BLaER1 treated with 17β-estradiol and CSF1 and Interleukin-3, amounts not matched to agents 10 nM and 100 nM (cell line): Measurements from ENCODE around the gene ADGRB3.
A peak's percentile ranks its signal among the peaks of the same experiment; 100 is the strongest.

Experiments
- H3K27ac ChIP-seq, 11 experiments: shearing (Covaris generic); formaldehyde crosslinking; 2 replicates each; pipeline ENCODE4 v1.8.1; 2022
- H3K27me3 ChIP-seq, 11 experiments: shearing (Covaris generic); formaldehyde crosslinking; 2 replicates each; pipeline ENCODE4 v1.8.1; 2022
- H3K36me3 ChIP-seq, 11 experiments: shearing (Covaris generic); formaldehyde crosslinking; 2 replicates each; pipeline ENCODE4 v1.8.1; 2022
- H3K4me1 ChIP-seq, 10 experiments: shearing (Covaris generic); formaldehyde crosslinking; 2 replicates each; pipeline ENCODE4 v1.8.1; 2022
- H3K4me2 ChIP-seq, 11 experiments: shearing (Covaris generic); formaldehyde crosslinking; 2 replicates each; pipeline ENCODE4 v1.8.1; 2022
- H3K4me3 ChIP-seq, 10 experiments: shearing (Covaris generic); formaldehyde crosslinking; 2 replicates each; pipeline ENCODE4 v1.8.1; 2022
- H3K9ac ChIP-seq, 11 experiments: shearing (Covaris generic); formaldehyde crosslinking; 2 replicates each; pipeline ENCODE4 v1.8.1; 2022
- H3K9me3 ChIP-seq, 11 experiments: shearing (Covaris generic); formaldehyde crosslinking; replicated peaks in 1 of 11; 2 replicates each; pipeline ENCODE4 v1.8.1; 2022
- H4K20me1 ChIP-seq, 11 experiments: shearing (Covaris generic); formaldehyde crosslinking; 2 replicates each; pipeline ENCODE4 v1.8.1; 2022
- Cebpa-rat ChIP-seq, 11 experiments: shearing (Covaris generic); IDR thresholded peaks; 2 replicates each; pipeline ENCODE4 v1.8.1; 2022

ADGRB3 gene

GRCh38 chr6:69370763-69371162 lies 735.7 kb downstream of the ADGRB3 start:
- no peak overlapping the region for H3K4me3 ChIP-seq
- no peaks in the 10 kb centered on the region; a peak in 1 of 22 replicates for H4K20me1 ChIP-seq
- no peak overlapping the region for H3K27ac ChIP-seq
- H3K27me3 ChIP-seq = no peaks in the 10 kb centered on the region
- no peak overlapping the region for H3K9ac ChIP-seq
- no peaks in the 10 kb centered on the region for H3K4me1 ChIP-seq
- no peak overlapping the region for H3K4me2 ChIP-seq
- H3K36me3 ChIP-seq = no peaks in the 10 kb centered on the region
- no peaks in the 10 kb centered on the region for H3K9me3 ChIP-seq
- TF ChIP-seq Cebpa-rat (IDR thresholded peaks at IDR 0.05) = no peak

GRCh38 chr6:69378326-69378725 lies 743.2 kb downstream of the ADGRB3 start:
- Histone ChIP-seq H3K27ac (no peak overlapping the region), H3K27me3 (no peaks in the 10 kb centered on the region), H3K9ac (no peak overlapping the region), H3K4me3 (no peak overlapping the region), H4K20me1 (no peaks in the 10 kb centered on the region), H3K36me3 (no peaks in the 10 kb centered on the region), H3K9me3 (no peaks in the 10 kb centered on the region), H3K4me1 (no peaks in the 10 kb centered on the region), H3K4me2 (no peak overlapping the region)
- TF ChIP-seq Cebpa-rat (IDR thresholded peaks at IDR 0.05) = no peak

GRCh38 chr6:69379518-69379917 lies 744.4 kb downstream of the ADGRB3 start:
- no peaks in the 10 kb centered on the region for H4K20me1 ChIP-seq
- no peak overlapping the region for H3K9ac ChIP-seq
- no peak for TF ChIP-seq Cebpa-rat (IDR thresholded peaks at IDR 0.05)
- no peaks in the 10 kb centered on the region for H3K36me3 ChIP-seq
- no peak overlapping the region for H3K4me2 ChIP-seq
- H3K4me3 ChIP-seq = no peak overlapping the region
- H3K9me3 ChIP-seq = no peaks in the 10 kb centered on the region
- H3K27me3 ChIP-seq = no peaks in the 10 kb centered on the region
- H3K4me1 ChIP-seq = no peaks in the 10 kb centered on the region
- no peak overlapping the region for H3K27ac ChIP-seq

GRCh38 chr6:69383627-69384026 lies 748.5 kb downstream of the ADGRB3 start:
- TF ChIP-seq Cebpa-rat (IDR thresholded peaks at IDR 0.05) = no peak
- Histone ChIP-seq H3K4me2 (no peak overlapping the region), H3K4me1 (no peaks in the 10 kb centered on the region), H3K9me3 (no peaks in the 10 kb centered on the region), H3K27ac (no peak overlapping the region), H3K4me3 (no peak overlapping the region), H3K36me3 (no peaks in the 10 kb centered on the region), H4K20me1 (no peaks in the 10 kb centered on the region), H3K27me3 (peaks cover 0 to 7% (median 0%) of the 10 kb centered on the region in 11 experiments; a peak in 7 of 22 replicates), H3K9ac (no peak overlapping the region)

GRCh38 chr6:69386426-69386825 lies 751.3 kb downstream of the ADGRB3 start:
- no peak overlapping the region for H3K4me2 ChIP-seq
- TF ChIP-seq Cebpa-rat (IDR thresholded peaks at IDR 0.05) = no peak

GRCh38 chr6:69390125-69390524 lies 755.0 kb downstream of the ADGRB3 start:
- H3K36me3 ChIP-seq = no peaks in the 10 kb centered on the region
- peaks cover 5 to 12% (median 9%) of the 10 kb centered on the region in 10 experiments; a peak in 17 of 20 replicates for H3K4me1 ChIP-seq
- H3K27ac ChIP-seq = no peak overlapping the region
- no peak overlapping the region for H3K4me3 ChIP-seq
- TF ChIP-seq Cebpa-rat (IDR thresholded peaks at IDR 0.05) = no peak
- H3K4me2 ChIP-seq = peak overlapping the region; percentile 6 to 70 (median 41); a peak in 20 of 22 replicates
- H4K20me1 ChIP-seq = no peaks in the 10 kb centered on the region
- H3K9ac ChIP-seq = no peak overlapping the region
- no peaks in the 10 kb centered on the region for H3K9me3 ChIP-seq
- peaks cover 0 to 23% (median 0%) of the 10 kb centered on the region in 11 experiments; a peak in 8 of 22 replicates for H3K27me3 ChIP-seq

More at GRCh38 chr6:69386426-69386825, 751.3 kb downstream of the ADGRB3 start:
- no peak overlapping the region for H3K4me3 ChIP-seq
- H3K27me3 ChIP-seq = peaks cover 0 to 13% (median 0%) of the 10 kb centered on the region in 11 experiments; a peak in 8 of 22 replicates
- no peak overlapping the region for H3K9ac ChIP-seq
- no peaks in the 10 kb centered on the region for H3K36me3 ChIP-seq
- H3K4me1 ChIP-seq = peaks cover 5 to 12% (median 9%) of the 10 kb centered on the region in 10 experiments; a peak in 17 of 20 replicates
- H3K27ac ChIP-seq = no peak overlapping the region
- no peaks in the 10 kb centered on the region for H4K20me1 ChIP-seq
- H3K9me3 ChIP-seq = no peaks in the 10 kb centered on the region

- Histone ChIP-seq H3K4me3 (no peak overlapping the region), H4K20me1 (no peaks in the 10 kb centered on the region), H3K36me3 (no peaks in the 10 kb centered on the region), H3K27me3 (peaks cover 0 to 23% (median 0%) of the 10 kb centered on the region in 11 experiments; a peak in 8 of 22 replicates), H3K9me3 (no peaks in the 10 kb centered on the region), H3K4me1 (peaks cover 5 to 12% (median 9%) of the 10 kb centered on the region in 10 experiments; a peak in 17 of 20 replicates), H3K9ac (no peak overlapping the region), H3K27ac (no peak overlapping the region), H3K4me2 (no peak overlapping the region)
- no peak for TF ChIP-seq Cebpa-rat (IDR thresholded peaks at IDR 0.05)
These were observed 756.0 kb downstream of the ADGRB3 start for GRCh38 chr6:69391106-69391505.

- Histone ChIP-seq H3K4me1 (peaks cover 5 to 12% (median 9%) of the 10 kb centered on the region in 10 experiments; a peak in 17 of 20 replicates), H3K9me3 (no peaks in the 10 kb centered on the region), H3K9ac (no peak overlapping the region), H3K27me3 (peaks cover 0 to 23% (median 0%) of the 10 kb centered on the region in 11 experiments; a peak in 8 of 22 replicates), H4K20me1 (no peaks in the 10 kb centered on the region), H3K4me2 (no peak overlapping the region), H3K27ac (no peak overlapping the region), H3K4me3 (no peak overlapping the region), H3K36me3 (no peaks in the 10 kb centered on the region)
- TF ChIP-seq Cebpa-rat (IDR thresholded peaks at IDR 0.05) = no peak
These were observed 757.7 kb downstream of the ADGRB3 start for GRCh38 chr6:69392745-69393144.

- Histone ChIP-seq H4K20me1 (no peaks in the 10 kb centered on the region), H3K36me3 (no peaks in the 10 kb centered on the region), H3K27me3 (peaks cover 0 to 4% (median 0%) of the 10 kb centered on the region in 11 experiments; a peak in 1 of 22 replicates), H3K4me1 (no peaks in the 10 kb centered on the region), H3K9me3 (no peaks in the 10 kb centered on the region), H3K4me3 (no peak overlapping the region), H3K27ac (no peak overlapping the region), H3K9ac (no peak overlapping the region), H3K4me2 (no peak overlapping the region)
- TF ChIP-seq Cebpa-rat (IDR thresholded peaks at IDR 0.05) = no peak
These were observed 763.2 kb downstream of the ADGRB3 start for GRCh38 chr6:69398311-69398710.

GRCh38 chr6:69398729-69399128 lies 763.6 kb downstream of the ADGRB3 start:
- Histone ChIP-seq H3K4me2 (no peak overlapping the region), H3K27ac (no peak overlapping the region), H3K9ac (no peak overlapping the region), H3K4me3 (no peak overlapping the region), H3K4me1 (no peaks in the 10 kb centered on the region), H3K27me3 (0 out of 22 replicates have a peak, but pooled peaks cover 0 to 1% (median 0%) of the 10 kb centered on the region in 11 experiments), H3K9me3 (no peaks in the 10 kb centered on the region), H4K20me1 (no peaks in the 10 kb centered on the region), H3K36me3 (no peaks in the 10 kb centered on the region)
- TF ChIP-seq Cebpa-rat (IDR thresholded peaks at IDR 0.05) = no peak
